HepG2 (cell line): ENCODE measurements around the gene FAM9C. TPM values are rescaled to one million over a fixed set of nuclear protein-coding genes. Genes with fewer than 3 reads are reported as not detected.
A peak's percentile ranks its signal among the peaks of the same experiment; 100 is the strongest.

Experiments
- ATAC-seq: fragments of 200-7000 bp; cut with Tn5 transposase; 3 replicates; pipeline ENCODE4 v1.9.1; 2020; ENCODE audit warnings: mild to moderate bottlenecking, moderate library complexity
- BruUV-seq: library from RNA; stranded (reverse); fragments of 400-500 nt; replicated peaks from 2 replicates; lab custom pipeline; 2021; lab: Mats Ljungman, UMichigan
- CTCF ChIA-PET: fragments of 300-600 bp; formaldehyde crosslinking; extraction: SDS; loops from one replicate; lab custom pipeline; 2021; ENCODE audit warnings: low total read pairs, inconsistent platforms, low intra/inter-chr PET ratio; lab: Yijun Ruan, JAX
- POLR2A ChIA-PET: fragments of 350-600 bp; sonication (Branson Sonifier 250); formaldehyde crosslinking; loops from one replicate; lab custom pipeline; 2020; ENCODE audit warnings: antibody characterized with exemption, inconsistent platforms; lab: Yijun Ruan, JAX
- DNase-seq: peaks from one replicate; pipeline ENCODE4 v3.0.0-alpha.2; 2015; ENCODE audit warnings: low spot score
- FAIRE-seq: peaks from 3 replicates; lab custom pipeline; 2011; peaks lifted over from hg19 to GRCh38; lab: Jason Lieb, UNC
- H2AFZ ChIP-seq: one replicate; pipeline ENCODE4 v1.6.1; 2011; ENCODE audit warnings: low read length, inconsistent platforms
- H3K27ac ChIP-seq: fragments of 300-600 bp; 3 replicates; pipeline ENCODE4 v1.8.0; 2011; ENCODE audit warnings: mixed run types, mild to moderate bottlenecking, mixed read lengths, low read length, inconsistent platforms; ENCODE audit not compliant: insufficient read depth; ENCODE audit errors: extremely low read length
- H3K27me3 ChIP-seq, 2 experiments: fragments of 200-600 bp in 1 of 2; 2 replicates in 1 of 2; 3 replicates in 1 of 2; pipeline versions ENCODE4 v1.6.0 to v1.8.0; 2011; ENCODE audit warnings: low read length in 2 of 2, mild to moderate bottlenecking in 2 of 2, moderate library complexity in 2 of 2, inconsistent platforms in 1 of 2; ENCODE audit not compliant: insufficient read depth in 2 of 2, control insufficient read depth in 1 of 2
- H3K36me3 ChIP-seq, 2 experiments: fragments of 200-600 bp in 1 of 2; replicated peaks in 1 of 2; 2 replicates in 1 of 2; 3 replicates in 1 of 2; pipeline versions ENCODE4 v1.5.1 to v1.8.0; 2011; ENCODE audit warnings: low read length in 2 of 2, inconsistent platforms in 1 of 2; ENCODE audit not compliant: insufficient read depth in 2 of 2, control insufficient read depth in 1 of 2
- H3K4me1 ChIP-seq: 2 replicates; pipeline ENCODE4 v1.5.1; 2012; ENCODE audit warnings: low read length, inconsistent platforms; ENCODE audit not compliant: insufficient read depth
- H3K4me2 ChIP-seq: 2 replicates; pipeline ENCODE4 v1.6.0; 2011; ENCODE audit warnings: low read depth, low read length, inconsistent platforms
- H3K4me3 ChIP-seq, 3 experiments: fragments of 200-600 bp in 1 of 3; sonication (generic), shearing (Covaris generic) in 1 of 3; replicated peaks in 1 of 3; 2 replicates each; pipeline ENCODE4 v1.5.1; 2011 to 2016; ENCODE audit warnings: low read length in 3 of 3, inconsistent platforms in 2 of 3, low read depth in 2 of 3, mild to moderate bottlenecking in 2 of 3, control low read depth in 1 of 3, mixed read lengths in 1 of 3; ENCODE audit not compliant: insufficient read depth in 1 of 3
- H3K79me2 ChIP-seq: one replicate; pipeline ENCODE4 v1.6.1; 2011; ENCODE audit warnings: low read length, inconsistent platforms; ENCODE audit not compliant: insufficient read depth
- H3K9ac ChIP-seq: 2 replicates; pipeline ENCODE4 v1.6.0; 2011; ENCODE audit warnings: mild to moderate bottlenecking, low read depth, low read length, inconsistent platforms; ENCODE audit not compliant: insufficient read depth
- H3K9me3 ChIP-seq: 2 replicates; pipeline ENCODE4 v1.5.1; 2012; ENCODE audit warnings: mild to moderate bottlenecking, low read length
- H4K20me1 ChIP-seq: 2 replicates; pipeline ENCODE4 v1.6.0; 2011; ENCODE audit warnings: inconsistent platforms, mild to moderate bottlenecking, low read length, moderate library complexity; ENCODE audit not compliant: insufficient read depth
- BRD4 ChIP-seq: sonication (generic); formaldehyde crosslinking; IDR thresholded peaks from 2 replicates; pipeline ENCODE4 v1.4.0; 2020; ENCODE audit warnings: missing genetic modification reagents
- EHMT2 ChIP-seq: fragments of 200-600 bp; sonication (generic); IDR thresholded peaks from 2 replicates; pipeline ENCODE4 v1.7.0; 2017; ENCODE audit warnings: antibody characterized with exemption, low read depth, low read length, borderline replicate concordance
- ETS1 ChIP-seq: sonication (generic); formaldehyde crosslinking; IDR thresholded peaks from 2 replicates; pipeline ENCODE4 v1.4.0; 2020; ENCODE audit warnings: missing genetic modification reagents
- HOXA7 ChIP-seq: sonication (generic); formaldehyde crosslinking; IDR thresholded peaks from 2 replicates; pipeline ENCODE4 v1.8.1; 2022; ENCODE audit warnings: mild to moderate bottlenecking, missing genetic modification reagents, moderate library complexity
- KAT7 ChIP-seq: IDR thresholded peaks from 2 replicates; pipeline ENCODE4 v1.6.1; 2018; ENCODE audit warnings: borderline replicate concordance, missing compliant biosample characterization
- MATR3 ChIP-seq: sonication (generic); formaldehyde crosslinking; IDR thresholded peaks from 2 replicates; pipeline ENCODE4 v1.4.0; 2020; ENCODE audit warnings: missing genetic modification reagents
- NKX3-1 ChIP-seq: sonication (generic); formaldehyde crosslinking; IDR thresholded peaks from 2 replicates; pipeline ENCODE4 v1.5.0; 2020; ENCODE audit warnings: missing genetic modification reagents
- RARA ChIP-seq: IDR thresholded peaks from 2 replicates; pipeline ENCODE4 v1.6.1; 2016; ENCODE audit warnings: missing genetic modification reagents, missing compliant biosample characterization
- RORA ChIP-seq: sonication (generic); formaldehyde crosslinking; IDR thresholded peaks from 2 replicates; pipeline ENCODE4 v1.5.0; 2020; ENCODE audit warnings: mild to moderate bottlenecking, missing genetic modification reagents, moderate library complexity
- SALL2 ChIP-seq: sonication (generic); formaldehyde crosslinking; IDR thresholded peaks from 2 replicates; pipeline ENCODE4 v1.8.1; 2023; ENCODE audit warnings: mild to moderate bottlenecking, missing genetic modification reagents, inconsistent platforms
- ZBTB3 ChIP-seq: sonication (generic); formaldehyde crosslinking; IDR thresholded peaks from 2 replicates; pipeline ENCODE4 v1.4.0; 2020; ENCODE audit warnings: low read depth, mild to moderate bottlenecking, moderate library complexity, missing genetic modification reagents, borderline replicate concordance
- ZNF329 ChIP-seq: sonication (generic); formaldehyde crosslinking; IDR thresholded peaks from 2 replicates; pipeline ENCODE4 v1.9.0; 2021; ENCODE audit warnings: low read depth, mild to moderate bottlenecking, missing genetic modification reagents
- ZNF574 ChIP-seq: sonication (generic); formaldehyde crosslinking; IDR thresholded peaks from 2 replicates; pipeline ENCODE4 v1.4.0; 2020; ENCODE audit warnings: missing genetic modification reagents
- WGBS: methylation state at CpG from one replicate; pipeline ENCODE4 v1.1.6; 2017; ENCODE audit warnings: low lambda C conversion rate; 5-methylcytosine and 5-hydroxymethylcytosine counted together
- in situ Hi-C: cut with HindIII; loops from 2 replicates; pipeline ENCODE4 v1.10.0; 2017; ENCODE audit warnings: low pct_unique_long_range_greater_than_20kb; ENCODE audit not compliant: extremely low pct_ligation_motif_present
- intact Hi-C: fragments of 100-400 bp; cut with micrococcal nuclease; formaldehyde crosslinking; loops from one replicate; pipeline ENCODE4 v1.10.0; 2022; ENCODE audit not compliant: unreplicated experiment
- polyA plus RNA-seq, 8 experiments: library from polyadenylated mRNA; depleted of rRNA in 3 of 8; stranded (reverse) in 7 of 8; unstranded in 1 of 8; fragments of >200 nt; fragmentation: Illumina TruSeq in 4 of 8; extraction: Trizol in 4 of 8; gene quantifications; 2 replicates each; pipeline versions ENCODE4 v1.2.1 to v1.2.3, GENCODE V29; 2011 to 2016; ENCODE audit warnings: low read depth in 4 of 8, missing spikeins in 1 of 8, mixed read lengths in 1 of 8; ENCODE audit not compliant: insufficient read depth in 1 of 8
- total RNA-seq, 5 experiments: library from RNA; depleted of rRNA; stranded (reverse); fragments of >200 nt; fragmentation: Illumina TruSeq; extraction: Trizol; gene quantifications; 2 replicates each; pipeline ENCODE4 v1.2.3, GENCODE V29; 2016; ENCODE audit warnings: low read depth in 1 of 5

The FAM9C gene
- total and polyA plus RNA-seq, 2 of the 13 experiments (the other 11 are each of a cell fraction or from before 2014, with no cell fraction given), result not detected

- intact Hi-C loops, result no loop called here
- BruUV-seq, result no TSS peak
These were observed 52.8 kb downstream of the FAM9C start for GRCh38 chrX:12991575-12991974.

GRCh38 chrX:12989461-12989860, 55.0 kb downstream of the FAM9C start:
- peaks cover 9% of the 10 kb centered on the region for H3K4me1 ChIP-seq
- no TSS peak for BruUV-seq
- no peak overlapping the region for H2AFZ ChIP-seq
- TF ChIP-seq ZNF574 (CRISPR knock-in tag), result no peak
- no peak for TF ChIP-seq NKX3-1 (CRISPR knock-in tag)
- TF ChIP-seq ZBTB3 (CRISPR knock-in tag), result no peak
- TF ChIP-seq BRD4, result no peak
- TF ChIP-seq RORA, result no peak
- no peak for TF ChIP-seq RARA (CRISPR knock-in tag)
- TF ChIP-seq ETS1, result no peak
- no peak for TF ChIP-seq KAT7 (CRISPR knock-in tag)
- TF ChIP-seq EHMT2, result no peak
- no peak for TF ChIP-seq MATR3 (CRISPR knock-in tag)
- no peak for TF ChIP-seq HOXA7
- TF ChIP-seq, all 625 proteins: peak for 0
- intact Hi-C loops (no loop called here), in situ Hi-C loops (no loop called here)
- ATAC-seq (no peak), DNase-seq (no peak), FAIRE-seq (no peak)
- Histone ChIP-seq H3K27ac (no peak overlapping the region), H3K9me3 (no peaks in the 10 kb centered on the region), H3K79me2 (no peaks in the 10 kb centered on the region), H3K4me3 (no peak overlapping the region), H4K20me1 (no peaks in the 10 kb centered on the region), H3K36me3 (no peaks in the 10 kb centered on the region), H3K4me2 (no peak overlapping the region), H3K9ac (no peak overlapping the region), H3K27me3 (no peaks in the 10 kb centered on the region)
- ChIA-PET CTCF (no interaction called here), POLR2A (no interaction called here)
- 98% methylated on average over 3 of the region's 3 CpGs for WGBS

More at GRCh38 chrX:12991575-12991974, 52.8 kb downstream of the FAM9C start:
- H3K27me3 ChIP-seq, result no peaks in the 10 kb centered on the region
- H3K79me2 ChIP-seq, result no peaks in the 10 kb centered on the region
- DNase-seq, result no peak
- WGBS, result 89% methylated on average over 3 of the region's 3 CpGs
- H3K27ac ChIP-seq, result no peak overlapping the region
- H3K9me3 ChIP-seq, result no peaks in the 10 kb centered on the region
- ChIA-PET POLR2A (no interaction called here), CTCF (no interaction called here)
- in situ Hi-C loops, result no loop called here
- ATAC-seq, result no peak
- H4K20me1 ChIP-seq, result no peaks in the 10 kb centered on the region
- no peak overlapping the region for H3K9ac ChIP-seq
- H3K4me3 ChIP-seq, result no peak overlapping the region
- H3K36me3 ChIP-seq, result no peaks in the 10 kb centered on the region
- no peak overlapping the region for H3K4me2 ChIP-seq
- no peak overlapping the region for H2AFZ ChIP-seq
- FAIRE-seq, result peak; percentile 23
- peaks cover 9% of the 10 kb centered on the region for H3K4me1 ChIP-seq
- no peak for TF ChIP-seq SALL2
- no peak for TF ChIP-seq ZNF329
